ENCODE data around the gene CROCC2. TPM values are rescaled to one million over a fixed set of nuclear protein-coding genes. Genes with fewer than 3 reads are reported as not detected.

Gene CROCC2
- total and polyA plus RNA-seq, 2 of the 13 experiments (the other 11 are each of a cell fraction or from before 2014, with no cell fraction given), result not detected

GRCh38 chr2:240896871-240897692 is 9.1 kb upstream of the CROCC2 start (continued):
- TF ChIP-seq PHF20 (CRISPR knock-in tag; IDR thresholded peaks at IDR 0.05) (no peak), CCAR2 (optimal IDR thresholded peaks at IDR 0.05; ENCODE audit: low read depth, low read length) (no peak), RBM22 (optimal IDR thresholded peaks at IDR 0.05; ENCODE audit: low read length) (no peak), THAP9 (CRISPR knock-in tag; IDR thresholded peaks at IDR 0.05; ENCODE audit: borderline replicate concordance) (0 out of 2 replicates have a peak, but pooled peaks have one; percentile 2), NRL (CRISPR knock-in tag; IDR thresholded peaks at IDR 0.05; ENCODE audit: borderline replicate concordance) (no peak), ZNF772 (CRISPR knock-in tag; IDR thresholded peaks at IDR 0.05) (no peak), STAG1 (CRISPR knock-in tag; IDR thresholded peaks at IDR 0.05) (no peak), ZNF552 (CRISPR knock-in tag; IDR thresholded peaks at IDR 0.05; ENCODE audit: borderline replicate concordance) (no peak), KAT2B (IDR thresholded peaks at IDR 0.05; ENCODE audit: borderline replicate concordance, low read depth, low read length) (no peak), NFIB (CRISPR knock-in tag; IDR thresholded peaks at IDR 0.05; ENCODE audit: borderline replicate concordance) (no peak), KDM3A (CRISPR knock-in tag; IDR thresholded peaks at IDR 0.05; ENCODE audit: low read depth) (no peak), ZBTB7A (CRISPR knock-in tag; IDR thresholded peaks at IDR 0.05) (peak; percentile 86), ZNF317 (CRISPR knock-in tag; IDR thresholded peaks at IDR 0.05) (no peak), IRX3 (CRISPR knock-in tag; IDR thresholded peaks at IDR 0.05; ENCODE audit: borderline replicate concordance, low read depth) (no peak), LCORL (IDR thresholded peaks at IDR 0.05) (no peak), LCORL (CRISPR knock-in tag; IDR thresholded peaks at IDR 0.05) (peak; percentile 80; the same call in 1 of the 2 replicates), ZFYVE20 (CRISPR knock-in tag; IDR thresholded peaks at IDR 0.05; ENCODE audit: borderline replicate concordance, low read depth) (no peak), ZSCAN12 (CRISPR knock-in tag; IDR thresholded peaks at IDR 0.05) (no peak), REL (CRISPR knock-in tag; conservative IDR thresholded peaks at IDR 0.05) (no peak), ZNF709 (CRISPR knock-in tag; IDR thresholded peaks at IDR 0.05) (0 out of 2 replicates have a peak, but pooled peaks have one; percentile 61), ZNF460 (CRISPR knock-in tag; IDR thresholded peaks at IDR 0.05; ENCODE audit: borderline replicate concordance) (no peak), SETDB1 (CRISPR knock-in tag; IDR thresholded peaks at IDR 0.05; ENCODE audit: borderline replicate concordance) (no peak), ZNF350 (CRISPR knock-in tag; IDR thresholded peaks at IDR 0.05; ENCODE audit: borderline replicate concordance, low read depth) (no peak), SNRNP70 (IDR thresholded peaks at IDR 0.05; ENCODE audit: low read depth, low read length) (no peak), ZNF12 (CRISPR knock-in tag; IDR thresholded peaks at IDR 0.05) (no peak)
- TF ChIP-seq, protein P1, sequence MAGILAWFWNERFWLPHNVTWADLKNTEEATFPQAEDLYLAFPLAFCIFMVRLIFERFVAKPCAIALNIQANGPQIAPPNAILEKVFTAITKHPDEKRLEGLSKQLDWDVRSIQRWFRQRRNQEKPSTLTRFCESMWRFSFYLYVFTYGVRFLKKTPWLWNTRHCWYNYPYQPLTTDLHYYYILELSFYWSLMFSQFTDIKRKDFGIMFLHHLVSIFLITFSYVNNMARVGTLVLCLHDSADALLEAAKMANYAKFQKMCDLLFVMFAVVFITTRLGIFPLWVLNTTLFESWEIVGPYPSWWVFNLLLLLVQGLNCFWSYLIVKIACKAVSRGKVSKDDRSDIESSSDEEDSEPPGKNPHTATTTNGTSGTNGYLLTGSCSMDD (CRISPR knock-in tag; IDR thresholded peaks at IDR 0.05), result no peak

Measured in HepG2 (cell line).